Activated naive CD4-positive, alpha-beta T cell treated with anti-CD3 and anti-CD28 coated beads, Interleukin-2, amount 50 U/mL, for 72 hours (primary cell): ENCODE data around the gene CYB561D1. TPM values are rescaled to one million over a fixed set of nuclear protein-coding genes. Genes with fewer than 3 reads are reported as not detected.

ENCODE experiments used
- ATAC-seq, 2 donors: fragments of 150-1000 bp; cut with Tn5 transposase; 2 replicates each; pipeline ENCODE4 v1.10.0; 2021; ENCODE audit warnings: mild to moderate bottlenecking in 2 of 2, moderate library complexity in 2 of 2
- DNase-seq, 2 donors: peaks; one replicate each; pipeline ENCODE4 v3.0.0; 2021 to 2022; ENCODE audit warnings: low spot score in 2 of 2
- H3K27ac Mint-ChIP-seq, 2 donors: one replicate each; pipeline ENCODE4 v1.8.0; 2022; ENCODE audit warnings: mild to moderate bottlenecking in 2 of 2, mixed read lengths in 2 of 2
- H3K36me3 Mint-ChIP-seq, 2 donors: one replicate each; pipeline ENCODE4 v1.8.0; 2022; ENCODE audit warnings: mixed read lengths in 2 of 2
- H3K9me3 Mint-ChIP-seq, 2 donors: one replicate each; pipeline ENCODE4 v1.8.0; 2022; ENCODE audit warnings: mixed read lengths in 2 of 2
- total RNA-seq, 2 donors: library from RNA; stranded (reverse); gene quantifications; one replicate each; pipeline ENCODE4 v1.2.3, GENCODE V29; 2022

Gene CYB561D1
- total RNA-seq, 2 donors from 2014 or later: 11.3 to 14.9 TPM

DNA sequence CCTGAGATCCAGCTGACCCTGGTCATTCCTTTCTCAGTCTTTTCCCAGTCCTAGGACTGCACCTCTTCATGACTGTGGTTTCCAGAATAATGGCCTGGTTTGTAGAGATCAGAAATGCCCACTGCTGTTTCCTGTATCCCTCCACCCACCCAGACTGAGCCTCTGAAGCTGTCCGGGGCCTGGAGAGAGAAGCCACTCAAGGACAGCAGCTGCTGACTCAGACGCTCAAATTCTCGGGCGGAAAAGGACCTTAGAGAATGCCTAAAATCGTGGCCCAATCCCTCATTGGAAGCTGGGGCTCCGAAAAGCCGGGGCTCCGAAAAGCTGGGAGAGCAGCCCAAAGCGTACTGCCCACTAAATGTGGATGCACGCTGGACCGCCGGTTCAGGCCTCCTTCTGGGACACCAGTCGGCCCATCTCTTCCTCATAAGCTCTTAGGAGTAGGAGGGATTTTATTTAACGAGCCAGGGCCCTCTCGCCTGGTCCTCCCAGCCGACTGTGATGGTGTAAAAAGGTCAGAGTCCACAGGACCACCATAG is 38.0 kb downstream of the CYB561D1 start:
- ATAC-seq: no peak
- no peaks in the 10 kb centered on the region for H3K36me3 Mint-ChIP-seq
- no peaks in the 10 kb centered on the region for H3K9me3 Mint-ChIP-seq
- no peak for DNase-seq
- peak overlapping the region; percentile 90 for H3K27ac Mint-ChIP-seq

DNA sequence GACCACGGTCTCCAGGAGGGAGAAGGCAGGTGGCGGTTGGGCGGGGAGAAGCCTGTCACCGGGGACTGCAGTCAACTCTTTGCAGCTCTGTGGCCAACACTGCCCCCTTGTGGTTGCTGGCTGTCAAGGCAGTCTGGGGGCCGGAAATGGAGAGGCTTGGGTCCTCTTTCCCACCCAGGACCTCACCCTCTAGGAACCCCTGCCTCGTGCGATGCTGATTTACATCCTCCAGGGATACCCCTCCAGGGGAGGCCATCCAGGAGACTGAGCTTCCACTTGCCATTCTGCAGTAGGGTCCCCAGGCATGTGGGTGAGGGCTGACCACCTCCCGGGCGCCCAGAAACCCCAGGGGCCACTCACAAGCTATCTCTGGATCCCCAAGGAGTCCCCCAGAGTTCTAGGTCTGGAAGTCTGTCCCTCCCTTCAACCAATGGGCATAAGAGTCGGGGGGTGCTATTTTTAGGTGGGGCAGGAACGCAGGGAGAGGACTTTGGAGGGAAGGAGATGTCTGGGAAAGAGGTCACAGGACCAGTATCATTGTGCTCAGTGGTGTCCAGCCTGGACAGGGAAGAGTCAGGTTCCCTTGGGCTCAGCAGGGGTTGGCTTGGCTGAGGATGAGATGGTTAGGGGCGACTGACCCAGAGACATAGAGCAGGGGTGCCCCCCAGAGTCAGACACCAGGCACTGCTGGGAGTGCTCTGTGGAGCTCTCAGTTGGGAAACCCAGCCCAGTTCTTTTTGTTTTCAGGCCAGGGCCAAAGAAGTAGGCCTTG is 38.7 kb downstream of the CYB561D1 start:
- Mint-ChIP-seq H3K9me3 (no peaks in the 10 kb centered on the region), H3K27ac (peak overlapping the region; percentile 90), H3K36me3 (no peaks in the 10 kb centered on the region)
- ATAC-seq (peak; percentile 90 to 91), DNase-seq (peak; percentile 90 to 97)

- no peak for DNase-seq
- no peaks in the 10 kb centered on the region for H3K9me3 Mint-ChIP-seq
- no peaks in the 10 kb centered on the region for H3K36me3 Mint-ChIP-seq
- ATAC-seq: no peak
- no peak overlapping the region for H3K27ac Mint-ChIP-seq
Measured at GRCh38 chr1:109534307-109534858, 40.5 kb downstream of the CYB561D1 start.

DNA sequence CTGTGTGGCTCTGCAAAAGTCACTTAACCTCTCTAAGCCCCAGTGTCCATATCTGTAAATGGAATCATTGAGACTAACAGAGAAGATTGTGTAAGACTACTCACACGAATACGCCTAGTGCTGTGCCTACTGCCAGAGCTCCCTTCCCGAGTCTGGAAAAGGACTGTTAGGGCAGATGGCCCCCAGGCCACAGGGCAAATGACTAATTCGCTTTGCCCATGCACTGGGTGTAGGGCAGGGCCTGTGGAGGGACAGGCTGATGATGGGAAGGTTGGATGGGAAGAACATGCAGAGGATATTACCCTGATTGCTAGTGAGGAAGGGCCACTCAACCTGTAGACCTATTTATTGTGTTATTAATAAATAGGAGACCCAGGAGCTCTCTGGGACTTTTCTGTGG is 41.6 kb downstream of the CYB561D1 start:
- Mint-ChIP-seq H3K27ac (no peak overlapping the region), H3K36me3 (no peaks in the 10 kb centered on the region), H3K9me3 (no peaks in the 10 kb centered on the region)
- ATAC-seq (no peak), DNase-seq (no peak)

- H3K27ac Mint-ChIP-seq: no peak overlapping the region
- no peaks in the 10 kb centered on the region for H3K36me3 Mint-ChIP-seq
- no peaks in the 10 kb centered on the region for H3K9me3 Mint-ChIP-seq
- ATAC-seq: no peak
- no peak for DNase-seq
Measured at GRCh38 chr1:109535971-109536491, 42.1 kb downstream of the CYB561D1 start.

DNA sequence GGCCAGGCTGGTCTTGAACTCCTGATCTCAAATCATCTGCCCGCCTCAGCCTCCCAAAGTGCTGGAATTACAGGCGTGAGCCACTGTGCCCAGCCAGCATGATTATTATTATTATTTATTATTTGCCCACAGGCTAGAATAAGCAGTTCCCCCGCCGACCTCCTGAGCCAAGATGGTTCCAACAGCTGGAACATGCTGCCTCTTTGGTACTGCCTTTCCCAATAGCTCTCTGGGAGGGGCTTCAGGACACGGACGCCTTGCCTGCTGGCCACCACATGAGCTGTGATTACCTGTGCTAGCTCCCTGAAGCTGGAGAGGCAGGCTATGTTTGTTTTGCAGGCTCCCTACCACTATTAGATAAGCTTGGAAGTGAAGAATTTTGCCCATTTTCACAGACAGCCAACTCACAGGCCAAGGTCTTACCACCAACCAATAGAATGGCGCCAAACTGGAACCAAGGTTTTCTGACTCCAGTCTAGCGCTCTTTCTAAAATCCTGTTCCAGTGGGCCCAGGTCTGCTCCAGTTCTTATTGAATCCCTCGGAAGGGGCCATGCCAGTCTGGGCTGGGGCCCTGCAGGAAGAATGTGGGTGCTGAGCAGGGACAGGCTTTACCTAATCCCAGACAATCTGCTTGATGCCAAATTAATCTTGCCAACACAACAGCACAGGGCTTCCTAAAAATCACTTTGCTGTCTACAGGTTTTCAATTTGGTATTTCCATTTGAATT is 43.7 kb downstream of the CYB561D1 start:
- ATAC-seq (no peak), DNase-seq (no peak)
- H3K9me3 Mint-ChIP-seq: no peaks in the 10 kb centered on the region
- no peaks in the 10 kb centered on the region for H3K36me3 Mint-ChIP-seq
- no peak overlapping the region for H3K27ac Mint-ChIP-seq

DNA sequence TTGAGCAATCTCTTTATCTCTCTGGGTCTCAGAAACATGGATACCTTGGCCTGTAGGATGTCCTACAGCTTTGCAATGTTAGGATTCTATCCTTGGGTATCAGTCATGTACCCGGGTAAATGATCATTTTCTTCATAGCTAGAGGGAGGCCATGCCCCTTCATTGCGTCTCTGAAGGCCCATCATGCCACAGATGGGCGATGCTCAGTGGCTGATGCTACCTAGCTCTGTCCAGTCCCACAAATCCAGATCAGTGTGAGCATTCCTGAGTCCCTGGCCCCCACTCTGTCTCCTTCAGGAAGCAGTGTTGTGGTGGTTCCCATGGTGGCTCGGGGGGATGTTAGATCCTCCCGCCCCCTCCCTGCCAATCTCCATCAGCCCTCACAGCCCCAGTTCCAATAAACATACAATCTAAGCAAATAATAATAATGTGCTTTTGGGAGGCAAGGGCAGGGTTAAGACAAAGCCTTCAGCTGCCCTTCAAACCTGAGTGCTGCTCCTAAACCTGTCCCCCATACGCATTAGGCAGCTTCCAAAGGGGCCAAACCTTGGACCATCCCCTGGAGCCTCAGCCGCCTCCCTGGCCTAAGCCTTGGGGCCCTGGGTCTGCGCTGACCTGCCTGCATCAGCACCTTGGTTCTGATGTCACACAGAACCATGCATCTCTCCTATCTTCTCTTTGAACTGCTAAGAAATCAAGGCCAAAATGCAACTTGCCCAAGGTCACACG is 45.1 kb downstream of the CYB561D1 start:
- H3K9me3 Mint-ChIP-seq: no peaks in the 10 kb centered on the region
- DNase-seq (no peak), ATAC-seq (no peak)
- H3K27ac Mint-ChIP-seq: no peak overlapping the region
- H3K36me3 Mint-ChIP-seq: no peaks in the 10 kb centered on the region

DNA sequence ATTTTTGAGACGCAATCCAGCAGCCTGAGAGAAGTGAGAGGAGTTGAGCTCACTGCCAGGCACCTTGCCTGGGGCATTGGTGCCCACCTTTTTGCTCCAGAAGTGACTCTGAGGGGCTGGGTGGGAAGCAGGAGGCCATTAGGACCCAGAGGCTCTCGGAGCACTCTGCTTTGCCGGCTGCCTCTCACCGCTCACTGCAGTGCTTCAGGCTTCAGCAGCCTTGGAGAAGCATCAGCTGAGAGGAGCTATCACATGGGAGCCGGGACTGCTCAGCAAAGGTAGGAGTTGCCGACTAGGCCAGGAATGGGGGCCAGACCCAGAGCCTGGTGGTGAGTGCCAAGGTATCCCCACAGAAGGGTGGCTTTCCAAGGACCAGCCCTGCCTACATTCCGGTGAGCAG is 45.8 kb downstream of the CYB561D1 start, which contains the start of gene GPR61:
Gene GPR61 (plus strand): TSS at position 197 of the 400 bp plus-strand sequence. CDS start 3,151 bp downstream, outside the sequence.
- DNase-seq (no peak), ATAC-seq (no peak)
- no peaks in the 10 kb centered on the region for H3K36me3 Mint-ChIP-seq
- peak within 1 kb of the TSS in 1 of 2 donors; percentile 20 for H3K27ac Mint-ChIP-seq
- no peaks in the 10 kb centered on the region for H3K9me3 Mint-ChIP-seq

- Mint-ChIP-seq H3K9me3 (no peaks in the 10 kb centered on the region), H3K27ac (peak overlapping the region in 1 of 2 donors; percentile 72), H3K36me3 (no peaks in the 10 kb centered on the region)
- DNase-seq (no peak), ATAC-seq (no peak)
Measured at GRCh38 chr1:109541102-109541501, 47.2 kb downstream of the CYB561D1 start.

DNA sequence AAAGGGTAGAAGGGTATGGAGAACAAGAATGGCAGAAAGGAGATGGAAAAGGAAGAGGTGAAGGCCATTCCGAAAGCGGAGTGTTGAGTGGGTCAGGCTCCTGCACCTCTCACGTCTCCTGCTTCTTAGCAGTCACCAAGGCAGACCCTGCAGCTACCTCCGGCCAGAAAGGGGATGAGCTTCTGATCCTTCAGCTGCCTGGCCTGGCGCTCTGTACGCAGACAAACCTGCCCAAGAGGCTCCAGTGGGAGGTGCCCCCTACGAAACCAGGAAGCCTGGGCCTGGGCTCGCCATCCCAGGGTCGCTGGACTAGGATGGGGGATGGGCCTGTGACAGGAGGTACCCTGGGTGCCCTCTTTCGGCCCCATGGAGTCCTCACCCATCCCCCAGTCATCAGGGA is 48.8 kb downstream of the CYB561D1 start:
- DNase-seq: no peak
- no peak overlapping the region for H3K27ac Mint-ChIP-seq
- no peak for ATAC-seq
- H3K36me3 Mint-ChIP-seq: peaks cover 0 to 3% of the 10 kb centered on the region in 2 donors
- no peaks in the 10 kb centered on the region for H3K9me3 Mint-ChIP-seq

DNA sequence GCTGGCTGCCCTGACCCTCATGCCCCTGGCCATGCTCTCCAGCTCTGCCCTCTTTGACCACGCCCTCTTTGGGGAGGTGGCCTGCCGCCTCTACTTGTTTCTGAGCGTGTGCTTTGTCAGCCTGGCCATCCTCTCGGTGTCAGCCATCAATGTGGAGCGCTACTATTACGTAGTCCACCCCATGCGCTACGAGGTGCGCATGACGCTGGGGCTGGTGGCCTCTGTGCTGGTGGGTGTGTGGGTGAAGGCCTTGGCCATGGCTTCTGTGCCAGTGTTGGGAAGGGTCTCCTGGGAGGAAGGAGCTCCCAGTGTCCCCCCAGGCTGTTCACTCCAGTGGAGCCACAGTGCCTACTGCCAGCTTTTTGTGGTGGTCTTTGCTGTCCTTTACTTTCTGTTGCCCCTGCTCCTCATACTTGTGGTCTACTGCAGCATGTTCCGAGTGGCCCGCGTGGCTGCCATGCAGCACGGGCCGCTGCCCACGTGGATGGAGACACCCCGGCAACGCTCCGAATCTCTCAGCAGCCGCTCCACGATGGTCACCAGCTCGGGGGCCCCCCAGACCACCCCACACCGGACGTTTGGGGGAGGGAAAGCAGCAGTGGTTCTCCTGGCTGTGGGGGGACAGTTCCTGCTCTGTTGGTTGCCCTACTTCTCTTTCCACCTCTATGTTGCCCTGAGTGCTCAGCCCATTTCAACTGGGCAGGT is 49.5 kb downstream of the CYB561D1 start:
- Mint-ChIP-seq H3K27ac (peak overlapping the region in 1 of 2 donors; percentile 27), H3K36me3 (peaks cover 4 to 11% of the 10 kb centered on the region in 2 donors), H3K9me3 (no peaks in the 10 kb centered on the region)
- DNase-seq: no peak
- no peak for ATAC-seq

- Mint-ChIP-seq H3K36me3 (peaks cover 11 to 18% of the 10 kb centered on the region in 2 donors), H3K9me3 (no peaks in the 10 kb centered on the region), H3K27ac (no peak overlapping the region)
- DNase-seq: no peak
- no peak for ATAC-seq
Measured at GRCh38 chr1:109543988-109544735, 50.3 kb downstream of the CYB561D1 start.

GRCh38 chr1:109546311-109547109 is 52.6 kb downstream of the CYB561D1 start:
- H3K9me3 Mint-ChIP-seq: no peaks in the 10 kb centered on the region
- H3K36me3 Mint-ChIP-seq: peaks cover 12 to 21% of the 10 kb centered on the region in 2 donors
- DNase-seq (peak; percentile 74 to 90), ATAC-seq (peak; percentile 50 to 55)
- peak overlapping the region; percentile 69 to 95 for H3K27ac Mint-ChIP-seq

- H3K36me3 Mint-ChIP-seq: peaks cover 12 to 21% of the 10 kb centered on the region in 2 donors
- DNase-seq (no peak), ATAC-seq (no peak)
- no peaks in the 10 kb centered on the region for H3K9me3 Mint-ChIP-seq
- peak overlapping the region; percentile 95 to 99 for H3K27ac Mint-ChIP-seq
Measured at GRCh38 chr1:109547463-109548320, 53.8 kb downstream of the CYB561D1 start.
